Osteocyte (in vitro differentiated cells): ENCODE data around the gene SIN3B. TPM values are rescaled to one million over a fixed set of nuclear protein-coding genes. Genes with fewer than 3 reads are reported as not detected.

Experiments used
- DNase-seq: peaks from one replicate; pipeline ENCODE4 v3.0.0; 2021; ENCODE audit warnings: mixed read lengths; ENCODE audit not compliant: unreplicated experiment; ENCODE audit errors: extremely low spot score
- H3K27ac Mint-ChIP-seq: one replicate; pipeline ENCODE4 v1.8.0; 2021; ENCODE audit warnings: mild to moderate bottlenecking, mixed read lengths; ENCODE audit not compliant: unreplicated experiment
- H3K27me3 Mint-ChIP-seq: one replicate; pipeline ENCODE4 v1.8.0; 2021; ENCODE audit warnings: mixed read lengths; ENCODE audit not compliant: unreplicated experiment
- H3K36me3 Mint-ChIP-seq: one replicate; pipeline ENCODE4 v1.8.0; 2021; ENCODE audit warnings: mixed read lengths; ENCODE audit not compliant: unreplicated experiment
- H3K4me1 Mint-ChIP-seq: one replicate; pipeline ENCODE4 v1.8.0; 2021; ENCODE audit warnings: mixed read lengths; ENCODE audit not compliant: unreplicated experiment
- H3K4me3 Mint-ChIP-seq: one replicate; pipeline ENCODE4 v1.8.0; 2021; ENCODE audit warnings: mild to moderate bottlenecking, moderate library complexity, mixed read lengths; ENCODE audit not compliant: unreplicated experiment
- H3K9me3 Mint-ChIP-seq: one replicate; pipeline ENCODE4 v1.8.0; 2021; ENCODE audit warnings: mixed read lengths; ENCODE audit not compliant: unreplicated experiment
- total RNA-seq: library from RNA; stranded (reverse); gene quantifications from 2 replicates; pipeline ENCODE4 v1.2.1, GENCODE V29; 2021
- TF ChIP-seq, protein P1 (sequence below): fragments of 200-600 bp; sonication (generic); IDR thresholded peaks from 2 replicates; pipeline ENCODE4 v1.5.0; 2021; ENCODE audit warnings: antibody characterized with exemption, mild to moderate bottlenecking, moderate library complexity

SIN3B gene
- total RNA-seq, 1 donor from 2014 or later = 80.0 TPM

DNA sequence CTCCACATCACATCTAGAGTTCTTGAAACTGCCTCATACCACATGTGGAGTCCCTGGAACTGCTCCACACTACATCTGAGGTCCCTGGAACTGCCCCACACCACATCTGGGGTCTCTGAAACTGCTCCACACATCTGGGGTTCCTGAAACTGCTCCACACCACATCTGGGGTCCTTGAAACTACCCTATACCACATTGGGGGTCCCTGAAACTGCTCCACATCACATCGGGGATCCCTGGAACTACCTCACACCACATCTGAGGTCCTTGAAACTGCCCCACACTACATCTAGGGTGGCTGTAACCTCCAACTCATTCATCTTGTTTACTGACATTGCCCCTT, 93.4 kb downstream of the SIN3B start:
- H3K9me3 Mint-ChIP-seq = peaks cover 9% of the 10 kb centered on the region
- H3K27me3 Mint-ChIP-seq = no peaks in the 10 kb centered on the region
- no peak overlapping the region for H3K27ac Mint-ChIP-seq
- H3K36me3 Mint-ChIP-seq = peaks cover 41% of the 10 kb centered on the region
- TF ChIP-seq, protein P1, sequence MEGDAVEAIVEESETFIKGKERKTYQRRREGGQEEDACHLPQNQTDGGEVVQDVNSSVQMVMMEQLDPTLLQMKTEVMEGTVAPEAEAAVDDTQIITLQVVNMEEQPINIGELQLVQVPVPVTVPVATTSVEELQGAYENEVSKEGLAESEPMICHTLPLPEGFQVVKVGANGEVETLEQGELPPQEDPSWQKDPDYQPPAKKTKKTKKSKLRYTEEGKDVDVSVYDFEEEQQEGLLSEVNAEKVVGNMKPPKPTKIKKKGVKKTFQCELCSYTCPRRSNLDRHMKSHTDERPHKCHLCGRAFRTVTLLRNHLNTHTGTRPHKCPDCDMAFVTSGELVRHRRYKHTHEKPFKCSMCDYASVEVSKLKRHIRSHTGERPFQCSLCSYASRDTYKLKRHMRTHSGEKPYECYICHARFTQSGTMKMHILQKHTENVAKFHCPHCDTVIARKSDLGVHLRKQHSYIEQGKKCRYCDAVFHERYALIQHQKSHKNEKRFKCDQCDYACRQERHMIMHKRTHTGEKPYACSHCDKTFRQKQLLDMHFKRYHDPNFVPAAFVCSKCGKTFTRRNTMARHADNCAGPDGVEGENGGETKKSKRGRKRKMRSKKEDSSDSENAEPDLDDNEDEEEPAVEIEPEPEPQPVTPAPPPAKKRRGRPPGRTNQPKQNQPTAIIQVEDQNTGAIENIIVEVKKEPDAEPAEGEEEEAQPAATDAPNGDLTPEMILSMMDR = no peak
- DNase-seq = no peak
- no peaks in the 10 kb centered on the region for H3K4me1 Mint-ChIP-seq
- H3K4me3 Mint-ChIP-seq = no peak overlapping the region

DNA sequence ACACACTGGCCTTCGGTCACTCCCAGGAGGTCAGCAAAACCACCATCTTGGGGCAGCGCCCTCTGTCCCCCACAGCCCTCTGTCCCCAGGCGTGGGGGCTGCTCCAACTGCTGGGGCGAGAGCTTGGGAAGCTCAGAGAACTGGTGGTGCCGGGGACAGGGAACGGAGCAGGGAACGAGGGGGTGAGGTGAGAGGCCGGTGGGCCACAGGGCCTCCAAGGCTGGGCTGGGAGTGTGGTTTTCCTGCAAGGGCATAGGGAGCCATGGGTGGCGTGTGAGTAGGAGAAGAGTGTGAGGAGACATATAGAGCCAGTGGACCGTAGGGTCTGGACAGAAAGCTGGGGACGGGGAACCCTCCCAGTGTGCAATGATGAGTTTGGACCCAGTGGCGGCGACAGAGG, 93.8 kb downstream of the SIN3B start:
- no peak for DNase-seq
- Mint-ChIP-seq H3K27me3 (no peaks in the 10 kb centered on the region), H3K9me3 (peaks cover 9% of the 10 kb centered on the region), H3K27ac (no peak overlapping the region), H3K36me3 (peaks cover 44% of the 10 kb centered on the region), H3K4me3 (no peak overlapping the region), H3K4me1 (no peaks in the 10 kb centered on the region)
- TF ChIP-seq, protein P1 = no peak

DNA sequence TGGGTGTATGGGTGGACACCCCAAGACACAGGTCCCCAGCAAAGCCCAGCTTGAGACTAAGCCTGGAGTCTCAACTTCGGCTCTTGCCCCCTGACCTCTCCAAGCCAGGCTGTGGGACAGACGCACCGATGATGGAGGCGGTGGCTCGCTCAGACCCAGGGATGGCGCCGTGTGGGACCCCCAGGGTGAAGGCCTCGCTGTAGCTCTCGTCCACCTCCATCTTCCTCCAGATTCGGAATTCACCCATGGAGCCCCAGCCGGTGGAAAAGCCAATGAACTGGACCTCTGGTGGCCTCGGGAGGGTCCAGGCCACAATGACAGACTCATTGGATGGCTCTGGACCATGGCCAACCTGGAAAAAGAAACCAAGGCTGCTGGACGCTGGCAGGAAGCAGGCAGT, 98.7 kb downstream of the SIN3B start:
- H3K4me3 Mint-ChIP-seq = no peak overlapping the region
- H3K9me3 Mint-ChIP-seq = peaks cover 21% of the 10 kb centered on the region
- H3K4me1 Mint-ChIP-seq = no peaks in the 10 kb centered on the region
- no peak for DNase-seq
- TF ChIP-seq, protein P1 = no peak
- no peaks in the 10 kb centered on the region for H3K27me3 Mint-ChIP-seq
- H3K36me3 Mint-ChIP-seq = peaks cover 49% of the 10 kb centered on the region
- no peak overlapping the region for H3K27ac Mint-ChIP-seq

DNA sequence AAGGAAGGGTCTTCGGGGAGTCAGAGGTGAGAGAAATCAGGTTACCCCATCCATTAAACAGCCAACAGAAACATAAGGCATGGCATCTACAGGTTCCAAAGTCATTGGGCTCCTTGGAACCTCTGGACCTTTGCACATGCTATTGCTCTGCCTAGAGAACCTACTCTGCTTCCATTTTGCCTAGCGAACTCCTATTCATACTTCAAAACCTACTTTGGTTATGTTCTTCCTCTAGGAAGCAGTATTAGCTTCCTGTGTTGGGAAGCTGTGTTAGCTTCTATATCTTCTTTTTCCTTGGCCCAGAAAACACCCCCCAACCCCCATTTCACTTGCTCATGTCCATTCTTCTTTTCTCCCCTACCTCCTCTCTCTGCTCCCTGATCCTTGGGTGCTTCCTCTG, 99.2 kb downstream of the SIN3B start:
- H3K9me3 Mint-ChIP-seq = peaks cover 22% of the 10 kb centered on the region
- no peak overlapping the region for H3K27ac Mint-ChIP-seq
- no peak for DNase-seq
- no peaks in the 10 kb centered on the region for H3K4me1 Mint-ChIP-seq
- peaks cover 2% of the 10 kb centered on the region for H3K27me3 Mint-ChIP-seq
- TF ChIP-seq, protein P1 = no peak
- H3K4me3 Mint-ChIP-seq = no peak overlapping the region
- peaks cover 48% of the 10 kb centered on the region for H3K36me3 Mint-ChIP-seq

DNA sequence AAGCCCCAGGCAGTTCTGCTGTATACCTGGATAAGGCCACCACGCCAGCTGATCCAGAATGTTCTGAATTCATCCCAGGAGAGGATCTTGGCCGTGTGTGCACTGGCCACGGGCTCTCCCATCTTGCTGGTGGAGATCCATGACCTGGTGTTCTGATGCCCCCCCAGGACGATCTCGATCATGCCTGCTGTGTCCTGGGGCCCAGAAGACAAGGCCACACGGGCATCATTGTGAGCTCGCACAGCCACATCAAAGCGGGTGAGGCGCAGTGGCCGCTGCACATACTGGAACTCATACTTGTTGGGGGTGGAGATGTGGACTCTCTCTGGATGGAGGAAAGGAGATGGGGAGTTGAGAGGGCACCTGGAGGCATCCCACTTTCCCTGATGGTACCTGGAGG, 99.7 kb downstream of the SIN3B start:
- no peak for DNase-seq
- no peak overlapping the region for H3K4me3 Mint-ChIP-seq
- H3K27me3 Mint-ChIP-seq = peaks cover 6% of the 10 kb centered on the region
- H3K4me1 Mint-ChIP-seq = no peaks in the 10 kb centered on the region
- H3K27ac Mint-ChIP-seq = no peak overlapping the region
- peaks cover 28% of the 10 kb centered on the region for H3K9me3 Mint-ChIP-seq
- TF ChIP-seq, protein P1 = no peak
- H3K36me3 Mint-ChIP-seq = peaks cover 52% of the 10 kb centered on the region

Other genes with a start within 250 kb of the SIN3B start
- gene MED26, start 201.2 kb upstream of the SIN3B start, total RNA-seq = 9.5 and 15.4 TPM in 2 replicates
- gene SMIM7, start 169.3 kb upstream of the SIN3B start, total RNA-seq = 60.5 and 63.8 TPM in 2 replicates
- gene TMEM38A, start 168.3 kb upstream of the SIN3B start, total RNA-seq = 6.2 and 6.3 TPM in 2 replicates
- gene NWD1, start 109.6 kb upstream of the SIN3B start, total RNA-seq = not detected in 2 replicates
- gene F2RL3, start 59.6 kb downstream of the SIN3B start, total RNA-seq = 0.08 TPM in 1 of 2 replicates, not detected in the other
- 294 and 296 TPM in 2 replicates for gene CPAMD8, start 197.4 kb downstream of the SIN3B start, total RNA-seq
- 9.2 and 11.6 TPM in 2 replicates for gene HAUS8, start 246.1 kb downstream of the SIN3B start, total RNA-seq
- gene MYO9B, start 246.4 kb downstream of the SIN3B start, total RNA-seq = 93.3 and 94.3 TPM in 2 replicates